Activated B cell treated with CpG ODN at 0.5 μM for 24 hours (primary cell): ENCODE results near the gene DBF4. TPM values are rescaled to one million over a fixed set of nuclear protein-coding genes. Genes with fewer than 3 reads are reported as not detected.

Source experiments
- ATAC-seq: fragments of 200-7000 bp; cut with Tn5 transposase; one replicate; pipeline ENCODE4 v1.10.0; 2021; ENCODE audit warnings: low read depth, mild to moderate bottlenecking, moderate library complexity
- CTCF ChIA-PET: fragments of 350-600 bp; sonication (Branson Sonifier 250); formaldehyde crosslinking; loops from one replicate; lab custom pipeline; 2021; ENCODE audit warnings: antibody characterized with exemption; lab: Charles Lee
- POLR2A ChIA-PET: fragments of 350-600 bp; sonication (Branson Sonifier 250); formaldehyde crosslinking; loops from one replicate; lab custom pipeline; 2021; ENCODE audit warnings: antibody characterized with exemption; lab: Charles Lee
- DNase-seq: peaks from one replicate; pipeline ENCODE4 v3.0.0; 2022
- H3K27ac Mint-ChIP-seq: one replicate; pipeline ENCODE4 v1.8.0; 2020; ENCODE audit warnings: mixed read lengths
- H3K27me3 Mint-ChIP-seq: one replicate; pipeline ENCODE4 v1.8.0; 2021; ENCODE audit warnings: mixed read lengths
- H3K36me3 Mint-ChIP-seq: one replicate; pipeline ENCODE4 v1.8.0; 2021; ENCODE audit warnings: low read depth, mixed read lengths
- H3K4me1 Mint-ChIP-seq: one replicate; pipeline ENCODE4 v1.8.0; 2021; ENCODE audit warnings: mixed read lengths
- H3K4me3 Mint-ChIP-seq: one replicate; pipeline ENCODE4 v1.8.0; 2020; ENCODE audit warnings: mild to moderate bottlenecking, mixed read lengths
- H3K9me3 Mint-ChIP-seq: one replicate; pipeline ENCODE4 v1.8.0; 2020; ENCODE audit warnings: mixed read lengths
- CTCF ChIP-seq: fragments of 200-600 bp; IDR thresholded peaks from one replicate; pipeline ENCODE4 v1.8.0; 2022; ENCODE audit warnings: antibody characterized with exemption, mild to moderate bottlenecking
- intact Hi-C: fragments of 100-400 bp; cut with micrococcal nuclease; formaldehyde crosslinking; loops from one replicate; pipeline ENCODE4 v1.15.1; 2024
- total RNA-seq: library from RNA; stranded (reverse); gene quantifications from 2 replicates; pipeline ENCODE4 v1.2.3, GENCODE V29; 2022

The DBF4 gene
- total RNA-seq, 1 donor from 2014 or later = 30.3 TPM

DNA sequence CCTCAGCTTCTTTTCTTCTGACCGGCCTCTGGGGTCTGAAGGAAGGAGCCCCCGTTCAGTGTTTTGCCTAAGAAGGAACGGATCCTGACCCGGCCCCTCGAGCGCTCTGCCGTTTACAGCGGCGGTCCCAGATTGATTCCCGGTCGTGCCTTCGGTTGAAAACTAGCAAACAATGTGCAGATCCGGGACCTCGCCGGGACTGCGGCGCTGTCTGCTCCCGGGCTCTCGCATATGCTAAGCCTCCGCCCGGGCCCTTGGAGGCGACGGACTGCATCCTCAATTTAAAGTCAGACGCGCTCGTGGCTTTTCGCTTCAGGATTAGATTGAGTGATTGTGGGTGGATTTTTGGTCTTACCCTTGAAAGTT, 559 bp downstream of the DBF4 start:
- Mint-ChIP-seq H3K4me1 (peaks cover 43% of the 10 kb centered on the region), H3K4me3 (peak overlapping the region; percentile 95), H3K36me3 (peaks cover 24% of the 10 kb centered on the region), H3K27me3 (no peaks in the 10 kb centered on the region), H3K27ac (peak overlapping the region; percentile 96), H3K9me3 (peaks cover 2% of the 10 kb centered on the region)
- intact Hi-C loops = loop anchor here (1.0 to 10.0 kb wide), 12 partner anchors 24 to 942 kb away; partner anchors contain the start of genes ADAM22, CROT, DMTF1 and ELAPOR2
- DNase-seq (peak; percentile 35), ATAC-seq (peak; percentile 5)
- POLR2A ChIA-PET = interaction anchor here (0.6 to 1.7 kb wide), 4 partner anchors 49 to 342 kb away, joined by 3 to 4 read pairs (median 3); partner anchors contain the start of gene ABCB1
- CTCF ChIA-PET = no interaction called here
- no peak for TF ChIP-seq CTCF

GRCh38 chr7:87877366-87878040, 1.2 kb downstream of the DBF4 start:
- no peaks in the 10 kb centered on the region for H3K27me3 Mint-ChIP-seq
- peak overlapping the region; percentile 95 for H3K4me3 Mint-ChIP-seq
- H3K27ac Mint-ChIP-seq = peak overlapping the region; percentile 96
- ChIA-PET CTCF (interaction anchor here (1.7 kb wide), 1 partner anchor 9 kb away, joined by 6 read pairs; no protein-coding TSS in a partner anchor), POLR2A (no interaction called here)
- intact Hi-C loops = loop anchor here (1.0 to 10.0 kb wide), 6 partner anchors 25 to 943 kb away; partner anchors contain the start of gene ELAPOR2
- DNase-seq (no peak), ATAC-seq (no peak)
- TF ChIP-seq CTCF = no peak
- peaks cover 41% of the 10 kb centered on the region for H3K4me1 Mint-ChIP-seq
- H3K9me3 Mint-ChIP-seq = no peaks in the 10 kb centered on the region
- H3K36me3 Mint-ChIP-seq = peaks cover 21% of the 10 kb centered on the region

- ChIA-PET POLR2A (no interaction called here), CTCF (interaction anchor here (1.7 kb wide), 1 partner anchor 9 kb away, joined by 6 read pairs; no protein-coding TSS in a partner anchor)
- H3K27me3 Mint-ChIP-seq = no peaks in the 10 kb centered on the region
- peaks cover 27% of the 10 kb centered on the region for H3K36me3 Mint-ChIP-seq
- no peaks in the 10 kb centered on the region for H3K9me3 Mint-ChIP-seq
- H3K27ac Mint-ChIP-seq = no peak overlapping the region
- peak overlapping the region; percentile 15 for H3K4me3 Mint-ChIP-seq
- ATAC-seq (no peak), DNase-seq (no peak)
- no peak for TF ChIP-seq CTCF
- H3K4me1 Mint-ChIP-seq = peaks cover 38% of the 10 kb centered on the region
- intact Hi-C loops = loop anchor here (5.0 to 10.0 kb wide), 2 partner anchors 821 to 943 kb away; partner anchors contain the start of gene ELAPOR2
Measured at GRCh38 chr7:87878208-87878735, 2.0 kb downstream of the DBF4 start.

GRCh38 chr7:87882151-87882937, 6.1 kb downstream of the DBF4 start:
- intact Hi-C loops = loop anchor here (10.0 kb wide), 1 partner anchor 318 kb away; no protein-coding TSS in a partner anchor
- CTCF ChIA-PET = no interaction called here
- Mint-ChIP-seq H3K4me1 (peaks cover 11% of the 10 kb centered on the region), H3K9me3 (no peaks in the 10 kb centered on the region), H3K4me3 (no peak overlapping the region), H3K27me3 (no peaks in the 10 kb centered on the region), H3K36me3 (peaks cover 40% of the 10 kb centered on the region), H3K27ac (no peak overlapping the region)
- ATAC-seq (no peak), DNase-seq (no peak)
- POLR2A ChIA-PET = no interaction called here
- TF ChIP-seq CTCF = no peak
